ENCODE measurements around the gene VWCE.
"Not testable (repeated sequence)": the region's sequence is repeated elsewhere in the genome, so short reads cannot be mapped to it uniquely, and the experiment has no call there.

GRCh38 chr11:61249201-61249600, 45.9 kb downstream of the VWCE start:
- TF ChIP-seq CTCF, EP300 (IDR thresholded peaks at IDR 0.05): not testable (repeated sequence)
